Right lobe of liver (tissue), 4 donors: ENCODE data around the gene FLNA.

Experiments used
- POLR2A ChIP-seq: fragments of 450-650 bp; IDR thresholded peaks from one replicate; pipeline ENCODE4 v1.6.1; 2017; ENCODE audit warnings: antibody characterized with exemption, mild to moderate bottlenecking
- TF ChIP-seq, protein P1 (sequence below), 4 donors: fragments of 200-600 bp in 3 of 4; fragments of 450-650 bp in 1 of 4; IDR thresholded peaks; one replicate each; pipeline versions ENCODE4 v1.5.1 to v1.8.0; 2016 to 2022; ENCODE audit warnings: antibody characterized with exemption in 4 of 4, mild to moderate bottlenecking in 2 of 4
- donor health status: DM: no; HTN: no; CAD: no.
- donor health status: DM: no; HTN: no; CAD: no.
- donor health status: DM: no; HTN: yes; CAD: no.

DNA sequence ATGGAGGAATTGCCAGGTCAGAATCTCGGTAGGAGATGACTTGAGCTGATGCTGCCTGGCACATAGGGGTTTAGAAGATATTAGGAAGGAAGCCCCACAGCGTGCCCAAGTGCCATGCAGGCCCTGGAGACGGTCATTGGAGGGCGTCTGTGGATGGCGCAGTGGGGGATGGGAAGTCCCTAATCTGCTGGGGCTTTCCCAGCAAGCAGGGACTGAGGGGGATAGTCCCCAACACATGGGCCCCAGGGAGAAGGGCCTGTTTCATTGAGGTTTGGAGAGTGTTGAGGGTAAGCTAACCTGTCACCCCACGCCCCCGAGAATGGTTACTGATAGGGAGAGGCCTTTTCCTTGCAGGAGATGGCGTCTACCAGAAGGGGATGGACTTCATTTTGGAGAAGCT is 44.8 kb upstream of the FLNA start:
- TF ChIP-seq, protein P1, sequence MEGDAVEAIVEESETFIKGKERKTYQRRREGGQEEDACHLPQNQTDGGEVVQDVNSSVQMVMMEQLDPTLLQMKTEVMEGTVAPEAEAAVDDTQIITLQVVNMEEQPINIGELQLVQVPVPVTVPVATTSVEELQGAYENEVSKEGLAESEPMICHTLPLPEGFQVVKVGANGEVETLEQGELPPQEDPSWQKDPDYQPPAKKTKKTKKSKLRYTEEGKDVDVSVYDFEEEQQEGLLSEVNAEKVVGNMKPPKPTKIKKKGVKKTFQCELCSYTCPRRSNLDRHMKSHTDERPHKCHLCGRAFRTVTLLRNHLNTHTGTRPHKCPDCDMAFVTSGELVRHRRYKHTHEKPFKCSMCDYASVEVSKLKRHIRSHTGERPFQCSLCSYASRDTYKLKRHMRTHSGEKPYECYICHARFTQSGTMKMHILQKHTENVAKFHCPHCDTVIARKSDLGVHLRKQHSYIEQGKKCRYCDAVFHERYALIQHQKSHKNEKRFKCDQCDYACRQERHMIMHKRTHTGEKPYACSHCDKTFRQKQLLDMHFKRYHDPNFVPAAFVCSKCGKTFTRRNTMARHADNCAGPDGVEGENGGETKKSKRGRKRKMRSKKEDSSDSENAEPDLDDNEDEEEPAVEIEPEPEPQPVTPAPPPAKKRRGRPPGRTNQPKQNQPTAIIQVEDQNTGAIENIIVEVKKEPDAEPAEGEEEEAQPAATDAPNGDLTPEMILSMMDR (IDR thresholded peaks at IDR 0.05) = no peak
- TF ChIP-seq POLR2A = no peak
